Panc1 (cell line): ENCODE data around the gene FAM3C. TPM values are rescaled to one million over a fixed set of nuclear protein-coding genes. Genes with fewer than 3 reads are reported as not detected.

Source experiments
- ATAC-seq: fragments of 200-7000 bp; cut with Tn5 transposase; 2 replicates; pipeline ENCODE4 v1.9.1; 2020; ENCODE audit warnings: mild to moderate bottlenecking, moderate library complexity
- BruUV-seq: library from RNA; stranded (reverse); fragments of 400-500 nt; replicated peaks from 2 replicates; lab custom pipeline; 2021; lab: Mats Ljungman, UMichigan
- CTCF ChIA-PET: fragments of 300-600 bp; sonication (Branson Sonifier 250); formaldehyde crosslinking; loops from one replicate; lab custom pipeline; 2022; ENCODE audit warnings: antibody characterized with exemption; lab: Charles Lee
- POLR2A ChIA-PET: fragments of 300-600 bp; sonication (Branson Sonifier 250); formaldehyde crosslinking; loops from one replicate; lab custom pipeline; 2022; ENCODE audit warnings: antibody characterized with exemption; lab: Charles Lee
- DNase-seq: peaks from one replicate; pipeline ENCODE4 v3.0.0-alpha.2; 2010; ENCODE audit warnings: low read depth, low spot score
- H3K27ac ChIP-seq: 2 replicates; pipeline ENCODE4 v1.5.1; 2011; ENCODE audit warnings: mild to moderate bottlenecking, low read length, inconsistent platforms
- H3K27me3 ChIP-seq: fragments of 200-500 bp; sonication (Bioruptor generic); 2 replicates; pipeline ENCODE4 v1.6.0; 2014; ENCODE audit warnings: low read length, inconsistent platforms; ENCODE audit not compliant: control insufficient read depth, insufficient read depth
- H3K36me3 ChIP-seq: fragments of 200-500 bp; sonication (Bioruptor generic); 2 replicates; pipeline ENCODE4 v1.5.1; 2014; ENCODE audit warnings: inconsistent platforms, mild to moderate bottlenecking, low read length, moderate library complexity; ENCODE audit not compliant: control insufficient read depth, insufficient read depth
- H3K4me1 ChIP-seq: 2 replicates; pipeline ENCODE4 v1.5.1; 2011; ENCODE audit warnings: inconsistent platforms, mild to moderate bottlenecking, low read length, moderate library complexity; ENCODE audit not compliant: control insufficient read depth, insufficient read depth
- H3K4me3 ChIP-seq, 2 experiments: 2 replicates each; pipeline ENCODE4 v1.5.1; 2011 to 2012; ENCODE audit warnings: low read depth in 2 of 2, low read length in 2 of 2, mild to moderate bottlenecking in 2 of 2, inconsistent platforms in 1 of 2, moderate library complexity in 1 of 2
- H3K9me3 ChIP-seq: fragments of 200-500 bp; sonication (Bioruptor generic); 2 replicates; pipeline ENCODE4 v1.5.1; 2014; ENCODE audit warnings: low read depth, mild to moderate bottlenecking, inconsistent platforms, low read length, moderate library complexity; ENCODE audit not compliant: control insufficient read depth, insufficient read depth
- POLR2AphosphoS5 ChIP-seq: IDR thresholded peaks from 2 replicates; pipeline ENCODE4 v1.6.1; 2012; ENCODE audit warnings: mild to moderate bottlenecking, low read depth, low read length, moderate library complexity
- SIN3A ChIP-seq: IDR thresholded peaks from 2 replicates; pipeline ENCODE4 v1.6.1; 2012; ENCODE audit warnings: low read depth, mild to moderate bottlenecking, low read length, moderate library complexity, borderline replicate concordance; ENCODE audit not compliant: insufficient read depth
- TCF7L2 ChIP-seq: IDR thresholded peaks from 2 replicates; pipeline ENCODE4 v1.6.1; 2011; ENCODE audit warnings: mild to moderate bottlenecking, low read depth, low read length, inconsistent platforms
- in situ Hi-C: cut with HindIII; loops from 2 replicates; pipeline ENCODE4 v1.10.0; 2016; ENCODE audit warnings: low sequenced_read_pairs, low pct_unique_long_range_greater_than_20kb
- intact Hi-C: fragments of 100-400 bp; cut with micrococcal nuclease; formaldehyde crosslinking; loops from one replicate; pipeline ENCODE4 v1.10.0; 2022; ENCODE audit not compliant: unreplicated experiment
- total RNA-seq: library from RNA; stranded (reverse); gene quantifications from one replicate; pipeline ENCODE4 v1.2.1, GENCODE V29; 2021; ENCODE audit not compliant: unreplicated experiment
- TF ChIP-seq, protein P1 (sequence below), 2 experiments: IDR thresholded peaks; 2 replicates each; pipeline ENCODE4 v1.6.1; 2011 to 2012; ENCODE audit warnings: low read depth in 2 of 2, control low read depth in 1 of 2, low read length in 1 of 2, mild to moderate bottlenecking in 1 of 2, moderate library complexity in 1 of 2; ENCODE audit not compliant: insufficient read depth in 1 of 2
- TF ChIP-seq, protein P2 (sequence below): fragments of 450-650 bp; IDR thresholded peaks from 2 replicates; pipeline ENCODE4 v1.5.1; 2017; ENCODE audit warnings: mild to moderate bottlenecking

The FAM3C gene
- total RNA-seq, 1 experiment from 2014 or later: 55.4 TPM

DNA sequence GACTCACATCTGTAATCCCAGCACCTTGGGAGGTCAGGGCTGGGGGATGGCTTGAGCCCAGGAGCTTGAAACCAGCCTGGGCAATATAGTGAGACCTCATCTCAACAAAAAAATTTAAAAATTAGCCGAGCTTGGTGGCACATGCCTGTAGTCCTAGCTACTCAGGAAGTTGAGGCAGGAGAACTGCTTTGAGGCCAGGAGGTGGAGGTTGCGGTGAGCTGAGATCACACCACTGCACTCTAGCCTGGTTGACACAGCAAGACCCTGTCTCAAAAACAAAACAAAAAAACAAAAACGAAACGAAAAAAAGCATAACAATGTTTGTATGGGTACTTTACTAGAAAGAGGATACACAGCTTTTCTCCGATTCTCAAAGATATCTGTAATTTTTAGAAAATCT is 35.5 kb downstream of the FAM3C start:
- TF ChIP-seq, protein P1, sequence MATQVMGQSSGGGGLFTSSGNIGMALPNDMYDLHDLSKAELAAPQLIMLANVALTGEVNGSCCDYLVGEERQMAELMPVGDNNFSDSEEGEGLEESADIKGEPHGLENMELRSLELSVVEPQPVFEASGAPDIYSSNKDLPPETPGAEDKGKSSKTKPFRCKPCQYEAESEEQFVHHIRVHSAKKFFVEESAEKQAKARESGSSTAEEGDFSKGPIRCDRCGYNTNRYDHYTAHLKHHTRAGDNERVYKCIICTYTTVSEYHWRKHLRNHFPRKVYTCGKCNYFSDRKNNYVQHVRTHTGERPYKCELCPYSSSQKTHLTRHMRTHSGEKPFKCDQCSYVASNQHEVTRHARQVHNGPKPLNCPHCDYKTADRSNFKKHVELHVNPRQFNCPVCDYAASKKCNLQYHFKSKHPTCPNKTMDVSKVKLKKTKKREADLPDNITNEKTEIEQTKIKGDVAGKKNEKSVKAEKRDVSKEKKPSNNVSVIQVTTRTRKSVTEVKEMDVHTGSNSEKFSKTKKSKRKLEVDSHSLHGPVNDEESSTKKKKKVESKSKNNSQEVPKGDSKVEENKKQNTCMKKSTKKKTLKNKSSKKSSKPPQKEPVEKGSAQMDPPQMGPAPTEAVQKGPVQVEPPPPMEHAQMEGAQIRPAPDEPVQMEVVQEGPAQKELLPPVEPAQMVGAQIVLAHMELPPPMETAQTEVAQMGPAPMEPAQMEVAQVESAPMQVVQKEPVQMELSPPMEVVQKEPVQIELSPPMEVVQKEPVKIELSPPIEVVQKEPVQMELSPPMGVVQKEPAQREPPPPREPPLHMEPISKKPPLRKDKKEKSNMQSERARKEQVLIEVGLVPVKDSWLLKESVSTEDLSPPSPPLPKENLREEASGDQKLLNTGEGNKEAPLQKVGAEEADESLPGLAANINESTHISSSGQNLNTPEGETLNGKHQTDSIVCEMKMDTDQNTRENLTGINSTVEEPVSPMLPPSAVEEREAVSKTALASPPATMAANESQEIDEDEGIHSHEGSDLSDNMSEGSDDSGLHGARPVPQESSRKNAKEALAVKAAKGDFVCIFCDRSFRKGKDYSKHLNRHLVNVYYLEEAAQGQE (IDR thresholded peaks at IDR 0.05; ENCODE audit: insufficient read depth in 1 of 2, low read depth in 2 of 2, low read length in 1 of 2): no peak
- TF ChIP-seq TCF7L2 (no peak), SIN3A (no peak), POLR2AphosphoS5 (no peak)
- TF ChIP-seq, protein P2, sequence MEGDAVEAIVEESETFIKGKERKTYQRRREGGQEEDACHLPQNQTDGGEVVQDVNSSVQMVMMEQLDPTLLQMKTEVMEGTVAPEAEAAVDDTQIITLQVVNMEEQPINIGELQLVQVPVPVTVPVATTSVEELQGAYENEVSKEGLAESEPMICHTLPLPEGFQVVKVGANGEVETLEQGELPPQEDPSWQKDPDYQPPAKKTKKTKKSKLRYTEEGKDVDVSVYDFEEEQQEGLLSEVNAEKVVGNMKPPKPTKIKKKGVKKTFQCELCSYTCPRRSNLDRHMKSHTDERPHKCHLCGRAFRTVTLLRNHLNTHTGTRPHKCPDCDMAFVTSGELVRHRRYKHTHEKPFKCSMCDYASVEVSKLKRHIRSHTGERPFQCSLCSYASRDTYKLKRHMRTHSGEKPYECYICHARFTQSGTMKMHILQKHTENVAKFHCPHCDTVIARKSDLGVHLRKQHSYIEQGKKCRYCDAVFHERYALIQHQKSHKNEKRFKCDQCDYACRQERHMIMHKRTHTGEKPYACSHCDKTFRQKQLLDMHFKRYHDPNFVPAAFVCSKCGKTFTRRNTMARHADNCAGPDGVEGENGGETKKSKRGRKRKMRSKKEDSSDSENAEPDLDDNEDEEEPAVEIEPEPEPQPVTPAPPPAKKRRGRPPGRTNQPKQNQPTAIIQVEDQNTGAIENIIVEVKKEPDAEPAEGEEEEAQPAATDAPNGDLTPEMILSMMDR: no peak
- in situ Hi-C loops: no loop called here
- BruUV-seq: no TSS peak
- H3K4me3 ChIP-seq: no peak overlapping the region
- ATAC-seq (no peak), DNase-seq (no peak)
- POLR2A ChIA-PET: no interaction called here
- no peaks in the 10 kb centered on the region for H3K27me3 ChIP-seq
- CTCF ChIA-PET: no interaction called here
- H3K4me1 ChIP-seq: no peaks in the 10 kb centered on the region
- peaks cover 54% of the 10 kb centered on the region for H3K36me3 ChIP-seq
- intact Hi-C loops: no loop called here
- no peak overlapping the region for H3K27ac ChIP-seq
- H3K9me3 ChIP-seq: no peaks in the 10 kb centered on the region

DNA sequence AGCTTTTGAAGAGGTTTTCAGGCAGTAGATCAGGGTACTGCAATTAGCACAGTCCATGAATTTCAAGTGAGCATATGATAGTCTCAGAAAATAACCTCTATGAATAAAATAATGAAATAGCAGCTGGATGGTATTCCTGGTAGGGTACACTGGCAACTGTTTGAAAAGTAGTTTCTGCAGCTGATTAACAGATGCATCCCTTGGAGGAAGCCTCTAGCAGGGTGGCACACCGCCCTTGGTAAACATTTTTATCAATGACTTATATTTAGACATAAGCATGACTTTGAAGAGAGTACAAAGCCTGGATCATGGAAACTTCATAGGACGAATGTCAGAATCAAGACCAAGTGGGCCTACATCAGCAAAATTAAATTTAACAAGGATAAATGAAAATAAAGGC is 40.5 kb downstream of the FAM3C start:
- in situ Hi-C loops: no loop called here
- POLR2A ChIA-PET: no interaction called here
- no peak for DNase-seq
- intact Hi-C loops: no loop called here
- no peak overlapping the region for H3K4me3 ChIP-seq
- no peaks in the 10 kb centered on the region for H3K9me3 ChIP-seq
- H3K27me3 ChIP-seq: no peaks in the 10 kb centered on the region
- H3K4me1 ChIP-seq: no peaks in the 10 kb centered on the region
- CTCF ChIA-PET: no interaction called here
- peaks cover 47% of the 10 kb centered on the region for H3K36me3 ChIP-seq
- ATAC-seq: no peak
- no peak overlapping the region for H3K27ac ChIP-seq
- BruUV-seq: no TSS peak
- TF ChIP-seq SIN3A (no peak), TCF7L2 (no peak), POLR2AphosphoS5 (no peak)
- TF ChIP-seq, protein P2: no peak
- TF ChIP-seq, protein P1 (IDR thresholded peaks at IDR 0.05; ENCODE audit: insufficient read depth in 1 of 2, low read depth in 2 of 2, low read length in 1 of 2): no peak
